SH-SY5Y (cell line): Measurements from ENCODE around the gene RPS6KC1.

Experiments
- GATA2 ChIP-seq: IDR thresholded peaks from 2 replicates; pipeline ENCODE4 v1.6.1; 2011; ENCODE audit warnings: mild to moderate bottlenecking, low read depth, low read length
- GATA3 ChIP-seq: IDR thresholded peaks from 2 replicates; pipeline ENCODE4 v1.6.1; 2011; ENCODE audit warnings: low read depth, mild to moderate bottlenecking, low read length, moderate library complexity

GRCh38 chr1:213107613-213108012, 56.6 kb downstream of the RPS6KC1 start:
- no peak for TF ChIP-seq GATA3
- TF ChIP-seq GATA2: no peak
